Measurements from ENCODE around the gene GBE1.

The GBE1 gene

DNA sequence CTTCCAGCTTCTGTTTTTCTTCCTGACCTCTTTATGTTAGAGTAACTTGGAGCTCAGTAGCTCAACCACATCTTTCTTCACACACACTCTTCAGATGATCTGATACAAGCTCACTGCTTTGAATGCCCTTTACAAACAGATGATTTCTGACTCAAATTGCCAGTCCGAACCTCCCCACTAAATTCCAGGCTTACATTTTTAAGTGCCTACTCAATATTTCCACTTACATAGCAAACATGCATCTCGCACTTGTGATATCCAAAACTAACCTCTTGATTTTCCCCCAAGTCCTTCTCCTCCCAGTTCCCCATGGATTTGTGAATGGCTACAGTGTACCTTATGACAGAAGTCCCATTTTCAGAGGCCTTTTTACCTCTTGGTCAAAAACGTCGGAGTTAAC, 139.1 kb downstream of the GBE1 start:
- DNase-seq (ENCODE audit: low read depth), result peak; percentile 21
- no peak overlapping the region for H3K4me3 ChIP-seq (ENCODE audit: control insufficient read depth, low read depth, low read length)
- TF ChIP-seq, protein P1, sequence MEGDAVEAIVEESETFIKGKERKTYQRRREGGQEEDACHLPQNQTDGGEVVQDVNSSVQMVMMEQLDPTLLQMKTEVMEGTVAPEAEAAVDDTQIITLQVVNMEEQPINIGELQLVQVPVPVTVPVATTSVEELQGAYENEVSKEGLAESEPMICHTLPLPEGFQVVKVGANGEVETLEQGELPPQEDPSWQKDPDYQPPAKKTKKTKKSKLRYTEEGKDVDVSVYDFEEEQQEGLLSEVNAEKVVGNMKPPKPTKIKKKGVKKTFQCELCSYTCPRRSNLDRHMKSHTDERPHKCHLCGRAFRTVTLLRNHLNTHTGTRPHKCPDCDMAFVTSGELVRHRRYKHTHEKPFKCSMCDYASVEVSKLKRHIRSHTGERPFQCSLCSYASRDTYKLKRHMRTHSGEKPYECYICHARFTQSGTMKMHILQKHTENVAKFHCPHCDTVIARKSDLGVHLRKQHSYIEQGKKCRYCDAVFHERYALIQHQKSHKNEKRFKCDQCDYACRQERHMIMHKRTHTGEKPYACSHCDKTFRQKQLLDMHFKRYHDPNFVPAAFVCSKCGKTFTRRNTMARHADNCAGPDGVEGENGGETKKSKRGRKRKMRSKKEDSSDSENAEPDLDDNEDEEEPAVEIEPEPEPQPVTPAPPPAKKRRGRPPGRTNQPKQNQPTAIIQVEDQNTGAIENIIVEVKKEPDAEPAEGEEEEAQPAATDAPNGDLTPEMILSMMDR (IDR thresholded peaks at IDR 0.05; ENCODE audit: control insufficient read depth, insufficient read depth, low read depth, low read length, missing control alignments), result no peak

DNA sequence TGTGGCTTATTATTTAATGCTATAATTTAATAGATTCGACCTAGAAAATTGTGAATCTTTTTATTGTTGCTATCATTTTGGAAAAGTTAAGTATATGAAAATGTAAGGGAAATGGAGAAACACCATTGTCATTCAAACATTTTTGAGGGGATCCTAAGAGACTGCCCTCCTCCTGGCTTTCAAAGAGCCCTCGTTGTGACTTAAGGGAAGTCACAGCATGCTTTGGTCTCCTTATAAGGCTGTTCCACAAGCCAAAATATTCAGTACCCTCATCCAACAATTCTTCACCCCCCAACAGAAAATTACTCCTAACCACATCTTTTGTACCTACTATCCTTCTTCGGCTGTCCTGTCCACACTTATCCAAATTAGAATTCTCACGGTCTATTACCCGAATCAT, 140.2 kb downstream of the GBE1 start:
- DNase-seq (ENCODE audit: low read depth), result no peak
- H3K4me3 ChIP-seq (ENCODE audit: control insufficient read depth, low read depth, low read length), result no peak overlapping the region
- TF ChIP-seq, protein P1 (IDR thresholded peaks at IDR 0.05; ENCODE audit: control insufficient read depth, insufficient read depth, low read depth, low read length, missing control alignments), result no peak

DNA sequence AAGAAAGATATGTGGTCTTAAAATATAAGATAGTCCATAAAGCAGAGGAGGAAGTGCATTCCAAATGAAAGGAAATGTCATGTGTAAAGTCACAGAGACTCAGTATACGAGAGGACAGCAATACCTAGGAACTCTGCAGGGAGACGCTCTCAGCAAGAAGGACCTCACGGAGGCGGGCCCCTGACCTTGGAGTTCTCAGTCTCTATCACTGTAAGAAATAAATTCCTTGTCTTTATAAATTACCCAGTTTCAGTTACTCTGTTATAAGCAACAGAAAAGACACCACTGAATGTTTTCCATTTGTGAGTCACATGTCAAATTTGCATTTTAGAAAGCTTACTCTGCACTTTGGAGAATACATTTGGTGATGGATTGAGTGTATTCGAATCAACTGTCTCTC, 140.6 kb downstream of the GBE1 start:
- TF ChIP-seq, protein P1 (IDR thresholded peaks at IDR 0.05; ENCODE audit: control insufficient read depth, insufficient read depth, low read depth, low read length, missing control alignments), result no peak
- DNase-seq (ENCODE audit: low read depth), result no peak
- H3K4me3 ChIP-seq (ENCODE audit: control insufficient read depth, low read depth, low read length), result no peak overlapping the region

DNA sequence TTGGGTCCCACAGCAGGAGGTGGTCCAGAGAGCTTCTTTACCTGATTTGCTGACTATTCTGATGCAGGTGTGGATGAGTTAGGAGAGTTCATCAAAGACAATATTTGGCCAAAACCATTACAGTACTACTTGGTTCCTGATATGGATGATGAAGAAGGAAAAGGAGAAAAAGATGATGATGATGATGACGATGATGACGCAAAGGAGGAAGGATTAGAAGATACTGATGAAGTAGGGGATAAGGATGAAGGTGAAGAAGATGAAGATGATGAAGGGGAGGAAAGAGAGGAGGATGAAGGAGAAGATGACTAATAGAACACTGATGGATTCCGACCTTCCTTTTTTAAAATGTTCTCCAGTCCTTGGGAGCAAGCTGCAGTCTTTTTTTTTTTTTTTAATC, 148.7 kb downstream of the GBE1 start:
- TF ChIP-seq, protein P1 (IDR thresholded peaks at IDR 0.05; ENCODE audit: control insufficient read depth, insufficient read depth, low read depth, low read length, missing control alignments), result no peak
- DNase-seq (ENCODE audit: low read depth), result no peak
- no peak overlapping the region for H3K4me3 ChIP-seq (ENCODE audit: control insufficient read depth, low read depth, low read length)

DNA sequence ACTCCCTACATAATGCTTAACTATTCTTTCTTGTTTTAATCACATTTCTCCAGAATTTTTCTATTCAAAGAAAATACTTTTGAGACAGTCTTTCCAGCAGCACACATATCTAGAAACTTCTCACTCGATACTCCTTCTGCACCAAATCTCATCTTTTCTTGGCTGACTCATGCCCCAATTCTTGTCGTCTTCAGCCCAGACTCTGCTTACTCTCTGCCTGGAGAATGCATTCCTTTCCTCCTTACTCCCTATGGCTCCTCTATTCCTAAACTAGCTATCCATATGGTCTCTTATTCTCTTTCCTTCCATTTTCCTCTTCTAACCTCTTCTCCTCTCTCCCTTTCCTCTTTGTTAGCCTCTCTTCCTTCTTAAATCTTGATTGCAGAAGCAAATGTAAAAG, 158.7 kb downstream of the GBE1 start:
- no peak overlapping the region for H3K4me3 ChIP-seq (ENCODE audit: control insufficient read depth, low read depth, low read length)
- TF ChIP-seq, protein P1 (IDR thresholded peaks at IDR 0.05; ENCODE audit: control insufficient read depth, insufficient read depth, low read depth, low read length, missing control alignments), result no peak
- DNase-seq (ENCODE audit: low read depth), result no peak

DNA sequence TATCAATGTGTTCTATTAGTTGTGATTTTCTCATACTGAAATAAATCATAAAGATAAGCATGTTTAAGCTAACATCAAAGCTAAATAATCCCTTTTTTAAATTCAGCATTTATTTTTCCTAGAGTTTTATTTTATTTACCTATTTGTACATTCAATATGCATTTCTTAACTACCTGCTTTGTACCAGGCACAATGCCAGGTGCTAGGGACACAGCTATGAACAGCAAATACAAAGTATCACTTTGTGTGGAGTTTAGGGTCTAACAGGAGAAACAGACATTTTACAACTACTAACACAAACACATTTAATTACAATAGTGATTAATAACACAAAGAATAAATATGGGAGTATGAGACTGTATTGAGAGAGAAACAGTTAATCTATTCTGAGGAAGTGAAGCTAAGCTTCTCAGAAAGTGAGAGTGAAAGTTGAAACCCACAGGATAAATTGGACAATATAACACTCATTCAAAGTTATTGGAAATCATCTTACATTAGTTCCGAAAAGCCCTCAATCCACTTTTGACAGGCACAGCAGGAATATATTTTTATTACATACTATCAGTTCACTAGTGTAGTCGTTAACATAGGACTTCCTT, 159.6 kb downstream of the GBE1 start:
- no peak overlapping the region for H3K4me3 ChIP-seq (ENCODE audit: control insufficient read depth, low read depth, low read length)
- no peak for DNase-seq (ENCODE audit: low read depth)
- TF ChIP-seq, protein P1 (IDR thresholded peaks at IDR 0.05; ENCODE audit: control insufficient read depth, insufficient read depth, low read depth, low read length, missing control alignments), result no peak

DNA sequence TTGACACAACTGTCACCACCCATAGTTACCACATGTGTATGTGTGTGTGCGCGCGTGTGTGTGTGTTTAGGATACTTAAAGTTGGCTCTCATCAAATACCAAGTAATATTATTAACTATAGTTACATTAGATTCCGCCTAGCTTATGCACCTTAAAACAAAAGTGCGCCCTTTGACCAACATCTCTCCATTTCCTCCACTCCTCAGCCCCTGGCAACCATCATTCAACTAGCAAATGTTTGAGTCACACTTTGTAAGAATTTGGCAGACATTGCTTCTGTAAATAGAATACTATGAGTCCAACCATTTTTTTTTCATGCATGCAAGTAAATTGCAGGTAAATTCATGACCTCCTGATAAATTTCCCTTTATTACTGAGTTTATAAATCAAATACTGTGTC, 169.3 kb downstream of the GBE1 start:
- DNase-seq (ENCODE audit: low read depth), result no peak
- TF ChIP-seq, protein P1 (IDR thresholded peaks at IDR 0.05; ENCODE audit: control insufficient read depth, insufficient read depth, low read depth, low read length, missing control alignments), result no peak
- H3K4me3 ChIP-seq (ENCODE audit: control insufficient read depth, low read depth, low read length), result no peak overlapping the region

All from AG09309 (cell line).